Esophagus muscularis mucosa (tissue), 2 donors: Measurements from ENCODE around the gene LTB4R2.

Experiments used
- POLR2A ChIP-seq: fragments of 450-650 bp; IDR thresholded peaks from one replicate; pipeline ENCODE4 v1.6.1; 2017; ENCODE audit warnings: antibody characterized with exemption, moderate library complexity, mild to moderate bottlenecking, low read depth
- POLR2AphosphoS5 ChIP-seq, 2 donors: sonication (generic); formaldehyde crosslinking; IDR thresholded peaks; one replicate each; pipeline ENCODE4 v1.6.1; 2017; ENCODE audit warnings: antibody characterized with exemption in 2 of 2

DNA sequence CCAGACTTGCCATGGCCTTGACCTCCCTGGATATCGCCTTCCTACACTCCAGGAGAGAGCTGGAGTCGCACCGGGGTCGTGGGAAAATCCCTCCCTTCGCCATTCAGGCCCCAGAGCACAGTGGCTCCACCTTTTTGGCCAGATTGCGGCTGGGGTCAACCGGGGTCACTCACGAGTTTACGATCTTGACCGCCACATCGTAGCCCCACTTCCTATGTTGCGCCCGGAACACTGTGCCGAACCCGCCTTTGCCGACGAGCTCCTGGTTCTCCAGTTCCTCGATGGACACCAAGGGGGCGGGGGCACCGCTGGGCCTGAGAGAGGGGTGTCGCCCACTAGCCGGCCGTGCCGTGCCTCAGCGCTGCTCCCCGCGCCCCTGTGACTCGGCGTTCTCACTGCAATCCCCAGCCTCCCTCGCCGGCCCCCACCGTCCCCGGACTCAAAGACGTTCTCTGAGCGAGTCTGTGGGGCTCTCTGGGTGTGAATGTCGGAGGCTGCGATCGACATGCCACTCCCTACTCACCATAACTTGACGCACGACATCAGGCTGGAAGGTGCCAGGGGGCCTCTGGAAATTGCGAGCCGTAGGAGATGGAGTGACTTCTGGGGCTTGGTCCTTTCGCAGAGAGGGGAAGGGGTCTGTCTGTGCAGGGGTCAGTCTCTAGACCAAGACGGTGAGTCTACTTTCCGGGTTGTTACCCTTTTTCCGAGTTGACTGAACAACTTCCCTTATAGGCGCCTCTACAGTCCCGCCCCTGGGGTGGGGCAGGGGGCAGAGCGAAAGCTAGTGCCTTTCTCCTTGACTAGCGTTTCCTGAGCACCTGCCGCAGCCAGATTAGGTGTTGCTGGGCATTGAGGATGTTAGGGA is 29.6 kb downstream of the LTB4R2 start, which contains the start of gene RIPK3:
- TF ChIP-seq POLR2A (no peak), POLR2AphosphoS5 (IDR thresholded peaks at IDR 0.05) (no peak)
